CD8-positive, alpha-beta memory T cell (primary cell): ENCODE results near the gene TSNAX. TPM values are rescaled to one million over a fixed set of nuclear protein-coding genes. Genes with fewer than 3 reads are reported as not detected.

Experiments used
- CTCF ChIA-PET: fragments of 350-600 bp; sonication (Branson Sonifier 250); formaldehyde crosslinking; loops from one replicate; lab custom pipeline; 2021; ENCODE audit warnings: antibody characterized with exemption; lab: Charles Lee
- POLR2A ChIA-PET: fragments of 350-600 bp; sonication (Branson Sonifier 250); formaldehyde crosslinking; loops from one replicate; lab custom pipeline; 2021; ENCODE audit warnings: antibody characterized with exemption; lab: Charles Lee
- DNase-seq, 5 donors: peaks; one replicate each; pipeline versions ENCODE4 v3.0.0 to v3.0.0-alpha.2; 2020 to 2022; ENCODE audit warnings: mixed read lengths in 1 of 5
- H3K27ac ChIP-seq: one replicate; pipeline ENCODE4 v1.7.0; 2013; ENCODE audit warnings: low read depth, mild to moderate bottlenecking, low read length, moderate library complexity
- H3K27me3 ChIP-seq: 2 replicates; pipeline ENCODE4 v1.7.0; 2013; ENCODE audit warnings: low read length, mild to moderate bottlenecking; ENCODE audit not compliant: insufficient read depth, poor library complexity, severe bottlenecking
- H3K36me3 ChIP-seq: 2 replicates; pipeline ENCODE4 v1.7.0; 2013; ENCODE audit warnings: mild to moderate bottlenecking, low read length, moderate library complexity; ENCODE audit not compliant: insufficient read depth
- H3K4me1 ChIP-seq: 2 replicates; pipeline ENCODE4 v1.7.0; 2013; ENCODE audit warnings: mild to moderate bottlenecking, low read length, moderate library complexity; ENCODE audit not compliant: insufficient read depth
- H3K4me3 ChIP-seq: 2 replicates; pipeline ENCODE4 v1.7.0; 2013; ENCODE audit warnings: mild to moderate bottlenecking, low read length
- H3K9me3 ChIP-seq: 2 replicates; pipeline ENCODE4 v1.7.0; 2013; ENCODE audit warnings: mild to moderate bottlenecking, low read length
- H3K27ac Mint-ChIP-seq, 8 donors: one replicate each; pipeline ENCODE4 v1.8.0; 2020 to 2021; ENCODE audit warnings: mixed read lengths in 8 of 8, mild to moderate bottlenecking in 6 of 8, inconsistent platforms in 3 of 8, moderate library complexity in 3 of 8
- H3K27me3 Mint-ChIP-seq, 2 donors: one replicate each; pipeline ENCODE4 v1.8.0; 2020 to 2021; ENCODE audit warnings: mixed read lengths in 2 of 2, mild to moderate bottlenecking in 1 of 2, moderate library complexity in 1 of 2
- H3K36me3 Mint-ChIP-seq, 3 donors: one replicate each; pipeline ENCODE4 v1.8.0; 2020 to 2021; ENCODE audit warnings: mixed read lengths in 3 of 3, inconsistent platforms in 1 of 3, mild to moderate bottlenecking in 1 of 3
- H3K4me1 Mint-ChIP-seq, 3 donors: one replicate each; pipeline ENCODE4 v1.8.0; 2020 to 2021; ENCODE audit warnings: mixed read lengths in 3 of 3, inconsistent platforms in 1 of 3, mild to moderate bottlenecking in 1 of 3
- H3K4me3 Mint-ChIP-seq, 7 donors: one replicate each; pipeline ENCODE4 v1.8.0; 2020 to 2021; ENCODE audit warnings: mixed read lengths in 7 of 7, mild to moderate bottlenecking in 6 of 7, moderate library complexity in 4 of 7, inconsistent platforms in 2 of 7
- H3K9me3 Mint-ChIP-seq, 5 donors: one replicate each; pipeline ENCODE4 v1.8.0; 2020 to 2022; ENCODE audit warnings: mixed read lengths in 5 of 5, mild to moderate bottlenecking in 3 of 5, moderate library complexity in 2 of 5, inconsistent platforms in 1 of 5
- polyA plus RNA-seq: library from polyadenylated mRNA; unstranded; fragments of 300-500 nt; fragmentation: Illumina TruSeq; gene quantifications from one replicate; pipeline ENCODE4 v1.2.3, GENCODE V29; 2021
- total RNA-seq, 2 experiments: library from RNA; stranded (reverse); gene quantifications; one replicate each; pipeline ENCODE4 v1.2.3, GENCODE V29; 2021

TSNAX gene
- total and polyA plus RNA-seq, 3 experiments from 2014 or later, result 48.0 to 95.0 (median 49.8) TPM

GRCh38 chr1:231508497-231508896, 20.0 kb upstream of the TSNAX start:
- Histone ChIP-seq H3K4me3 (no peak overlapping the region), H3K36me3 (no peaks in the 10 kb centered on the region), H3K27me3 (no peaks in the 10 kb centered on the region), H3K4me1 (no peaks in the 10 kb centered on the region), H3K27ac (no peak overlapping the region), H3K9me3 (no peaks in the 10 kb centered on the region)
- Mint-ChIP-seq H3K4me3 (no peak overlapping the region), H3K27me3 (peaks cover 5 to 39% of the 10 kb centered on the region in 2 donors), H3K36me3 (no peaks in the 10 kb centered on the region), H3K27ac (no peak overlapping the region), H3K4me1 (no peaks in the 10 kb centered on the region), H3K9me3 (peaks cover 0 to 2% (median 0%) of the 10 kb centered on the region in 5 donors)
- POLR2A ChIA-PET, result no interaction called here
- CTCF ChIA-PET, result no interaction called here
- DNase-seq, result no peak

- Histone ChIP-seq H3K4me3 (no peak overlapping the region), H3K4me1 (no peaks in the 10 kb centered on the region), H3K9me3 (no peaks in the 10 kb centered on the region), H3K27me3 (no peaks in the 10 kb centered on the region), H3K27ac (no peak overlapping the region), H3K36me3 (no peaks in the 10 kb centered on the region)
- H3K4me1 Mint-ChIP-seq, result no peaks in the 10 kb centered on the region
- H3K27ac Mint-ChIP-seq, result no peak overlapping the region
- H3K9me3 Mint-ChIP-seq, result no peaks in the 10 kb centered on the region
- H3K36me3 Mint-ChIP-seq, result no peaks in the 10 kb centered on the region
- no peak for DNase-seq
- CTCF ChIA-PET, result no interaction called here
- POLR2A ChIA-PET, result no interaction called here
- peaks cover 5 to 41% of the 10 kb centered on the region in 2 donors for H3K27me3 Mint-ChIP-seq
- no peak overlapping the region for H3K4me3 Mint-ChIP-seq
Observed at GRCh38 chr1:231508941-231509340, 19.5 kb upstream of the TSNAX start.

DNA sequence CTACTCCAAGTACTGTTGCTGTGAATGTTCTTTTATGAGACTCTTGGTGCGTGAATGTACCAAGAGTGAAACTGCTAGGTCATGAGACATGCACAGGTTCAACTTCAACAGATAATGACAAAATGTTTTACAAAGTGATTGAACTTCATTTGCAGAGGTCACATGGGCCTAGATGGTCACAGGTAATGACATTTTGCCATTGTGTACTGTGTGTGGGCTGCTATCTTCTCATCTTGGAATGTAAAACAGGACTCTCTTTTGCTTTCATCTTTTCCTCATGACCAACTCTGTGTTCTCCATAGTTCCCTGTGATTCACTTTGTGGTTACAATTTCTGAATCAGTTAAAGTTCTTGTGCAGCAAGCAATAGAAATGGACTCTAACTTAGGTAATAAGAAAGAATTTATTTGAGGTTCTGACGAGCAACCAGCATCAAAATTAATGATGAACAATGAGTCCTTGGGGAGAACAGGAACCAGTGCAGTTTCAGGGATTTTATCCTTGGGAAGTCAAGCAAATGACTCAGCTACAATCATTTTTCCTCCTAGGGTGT, 16.2 kb upstream of the TSNAX start:
- DNase-seq, result no peak
- Histone ChIP-seq H3K36me3 (no peaks in the 10 kb centered on the region), H3K27ac (no peak overlapping the region), H3K9me3 (no peaks in the 10 kb centered on the region), H3K27me3 (no peaks in the 10 kb centered on the region), H3K4me3 (no peak overlapping the region), H3K4me1 (no peaks in the 10 kb centered on the region)
- H3K9me3 Mint-ChIP-seq, result no peaks in the 10 kb centered on the region
- no peaks in the 10 kb centered on the region for H3K36me3 Mint-ChIP-seq
- peaks cover 2 to 42% of the 10 kb centered on the region in 2 donors for H3K27me3 Mint-ChIP-seq
- ChIA-PET CTCF (no interaction called here), POLR2A (no interaction called here)
- no peaks in the 10 kb centered on the region for H3K4me1 Mint-ChIP-seq
- H3K27ac Mint-ChIP-seq, result no peak overlapping the region
- H3K4me3 Mint-ChIP-seq, result no peak overlapping the region

- H3K9me3 Mint-ChIP-seq, result no peaks in the 10 kb centered on the region
- no peak for DNase-seq
- no peaks in the 10 kb centered on the region for H3K36me3 ChIP-seq
- no peaks in the 10 kb centered on the region for H3K4me1 ChIP-seq
- no peaks in the 10 kb centered on the region for H3K4me1 Mint-ChIP-seq
- no peaks in the 10 kb centered on the region for H3K36me3 Mint-ChIP-seq
- H3K27me3 Mint-ChIP-seq, result peaks cover 0 to 45% of the 10 kb centered on the region in 2 donors
- no peak overlapping the region for H3K4me3 ChIP-seq
- H3K9me3 ChIP-seq, result no peaks in the 10 kb centered on the region
- H3K27ac ChIP-seq, result no peak overlapping the region
- no peaks in the 10 kb centered on the region for H3K27me3 ChIP-seq
- ChIA-PET POLR2A (no interaction called here), CTCF (no interaction called here)
- no peak overlapping the region for H3K27ac Mint-ChIP-seq
- H3K4me3 Mint-ChIP-seq, result no peak overlapping the region
Observed at GRCh38 chr1:231515748-231516147, 12.7 kb upstream of the TSNAX start.

DNA sequence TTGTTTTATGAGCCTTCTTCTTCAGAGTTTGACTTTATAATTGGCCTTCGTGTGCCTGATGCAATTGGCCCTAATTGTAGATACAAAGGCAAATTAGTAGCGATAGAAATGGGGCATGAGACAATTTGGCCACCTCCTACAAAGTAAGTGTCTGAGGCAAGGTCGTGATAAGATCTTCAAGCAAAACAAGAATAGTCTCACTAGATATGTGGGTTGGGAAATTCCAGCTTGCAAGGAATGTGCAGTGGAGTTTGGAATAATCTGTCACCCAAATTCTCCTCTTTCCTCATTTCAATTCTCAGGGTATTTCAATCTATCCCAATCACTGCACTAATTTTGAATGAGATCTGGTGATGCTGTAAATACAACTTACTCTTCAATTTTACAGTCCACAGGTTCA, 11.4 kb upstream of the TSNAX start:
- CTCF ChIA-PET, result no interaction called here
- no peak overlapping the region for H3K27ac ChIP-seq

GRCh38 chr1:231518485-231519034, 9.9 kb upstream of the TSNAX start:
- Histone ChIP-seq H3K9me3 (no peaks in the 10 kb centered on the region), H3K4me3 (no peak overlapping the region), H3K36me3 (no peaks in the 10 kb centered on the region), H3K27me3 (no peaks in the 10 kb centered on the region), H3K4me1 (no peaks in the 10 kb centered on the region), H3K27ac (no peak overlapping the region)
- H3K27me3 Mint-ChIP-seq, result peaks cover 0 to 39% of the 10 kb centered on the region in 2 donors
- no peaks in the 10 kb centered on the region for H3K9me3 Mint-ChIP-seq
- H3K4me3 Mint-ChIP-seq, result no peak overlapping the region
- no peaks in the 10 kb centered on the region for H3K4me1 Mint-ChIP-seq
- H3K27ac Mint-ChIP-seq, result no peak overlapping the region
- no peak for DNase-seq
- ChIA-PET CTCF (no interaction called here), POLR2A (no interaction called here)
- no peaks in the 10 kb centered on the region for H3K36me3 Mint-ChIP-seq

More for the DNA sequence above, 11.4 kb upstream of the TSNAX start:
- Mint-ChIP-seq H3K4me1 (no peaks in the 10 kb centered on the region), H3K27me3 (peaks cover 0 to 43% of the 10 kb centered on the region in 2 donors), H3K36me3 (no peaks in the 10 kb centered on the region), H3K9me3 (no peaks in the 10 kb centered on the region), H3K27ac (no peak overlapping the region), H3K4me3 (no peak overlapping the region)
- H3K4me1 ChIP-seq, result no peaks in the 10 kb centered on the region
- no peak overlapping the region for H3K4me3 ChIP-seq
- DNase-seq, result no peak
- H3K27me3 ChIP-seq, result no peaks in the 10 kb centered on the region
- no peaks in the 10 kb centered on the region for H3K9me3 ChIP-seq
- POLR2A ChIA-PET, result no interaction called here
- no peaks in the 10 kb centered on the region for H3K36me3 ChIP-seq

DNA sequence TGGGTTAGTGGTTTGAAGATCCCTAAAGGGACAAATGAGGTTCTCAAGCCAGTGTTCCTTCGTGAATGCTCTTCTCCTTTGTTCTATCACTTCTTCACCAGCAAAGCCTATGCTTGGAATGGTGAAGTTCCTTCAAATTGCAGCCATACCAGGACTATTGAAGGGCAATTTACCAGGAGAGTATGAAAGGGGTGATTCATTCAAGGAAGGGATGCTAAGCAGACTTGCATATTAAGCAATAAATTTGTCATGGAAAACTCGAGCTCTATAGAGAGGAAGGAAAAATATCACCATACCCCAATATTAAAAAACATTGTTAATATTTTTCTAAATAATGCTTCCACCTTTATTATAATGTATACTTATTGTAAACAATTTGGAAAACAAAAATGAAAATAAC, 9.3 kb upstream of the TSNAX start:
- Histone ChIP-seq H3K27ac (no peak overlapping the region), H3K4me1 (no peaks in the 10 kb centered on the region), H3K4me3 (no peak overlapping the region), H3K36me3 (no peaks in the 10 kb centered on the region), H3K9me3 (no peaks in the 10 kb centered on the region), H3K27me3 (no peaks in the 10 kb centered on the region)
- H3K27ac Mint-ChIP-seq, result no peak overlapping the region
- H3K4me1 Mint-ChIP-seq, result no peaks in the 10 kb centered on the region
- CTCF ChIA-PET, result no interaction called here
- H3K4me3 Mint-ChIP-seq, result no peak overlapping the region
- H3K9me3 Mint-ChIP-seq, result no peaks in the 10 kb centered on the region
- no peaks in the 10 kb centered on the region for H3K36me3 Mint-ChIP-seq
- POLR2A ChIA-PET, result no interaction called here
- DNase-seq, result no peak
- peaks cover 0 to 35% of the 10 kb centered on the region in 2 donors for H3K27me3 Mint-ChIP-seq

DNA sequence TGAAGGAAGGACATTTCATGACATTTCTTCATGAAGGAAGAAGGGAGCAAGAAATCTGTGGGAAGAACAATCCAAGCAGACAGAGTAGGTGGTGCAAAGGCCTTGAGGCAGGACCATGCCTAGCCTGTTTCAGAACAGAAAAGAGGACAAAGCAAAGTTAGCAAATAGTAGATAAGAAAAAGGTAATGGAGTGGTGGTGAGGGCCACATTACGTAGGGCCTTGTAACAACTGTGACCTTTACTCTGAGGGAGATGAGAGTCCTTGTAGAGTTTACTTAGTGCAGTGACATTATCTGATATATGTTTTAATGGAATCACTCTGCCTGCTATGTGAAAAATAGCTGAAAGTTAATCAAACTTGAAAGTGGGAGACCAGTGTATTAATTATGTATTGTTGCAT, 6.4 kb upstream of the TSNAX start:
- H3K4me3 Mint-ChIP-seq, result no peak overlapping the region
- H3K4me3 ChIP-seq, result no peak overlapping the region
- no peak for DNase-seq
- no peaks in the 10 kb centered on the region for H3K9me3 Mint-ChIP-seq
- H3K36me3 ChIP-seq, result no peaks in the 10 kb centered on the region
- H3K9me3 ChIP-seq, result no peaks in the 10 kb centered on the region
- H3K4me1 ChIP-seq, result no peaks in the 10 kb centered on the region
- no peak overlapping the region for H3K27ac Mint-ChIP-seq
- H3K27me3 Mint-ChIP-seq, result peaks cover 0 to 14% of the 10 kb centered on the region in 2 donors
- POLR2A ChIA-PET, result no interaction called here
- H3K27me3 ChIP-seq, result no peaks in the 10 kb centered on the region
- H3K4me1 Mint-ChIP-seq, result no peaks in the 10 kb centered on the region
- H3K36me3 Mint-ChIP-seq, result no peaks in the 10 kb centered on the region
- no peak overlapping the region for H3K27ac ChIP-seq
- CTCF ChIA-PET, result no interaction called here
